ENCODE measurements around the gene IFT74.

IFT74 gene

GRCh38 chr9:27053369-27054022 lies 97.3 kb downstream of the IFT74 start:
- no peaks in the 10 kb centered on the region for H3K36me3 ChIP-seq (ENCODE audit: control insufficient read depth, insufficient read depth, low read length)
- no peaks in the 10 kb centered on the region for H3K27me3 ChIP-seq (ENCODE audit: control insufficient read depth, insufficient read depth, low read length)
- H3K4me3 ChIP-seq (ENCODE audit: low read length), result no peak overlapping the region
- no peak overlapping the region for H3K27ac ChIP-seq (ENCODE audit: low read depth, low read length)
- no peak overlapping the region for H3K9ac ChIP-seq (ENCODE audit: low read length)
- no peaks in the 10 kb centered on the region for H3K4me1 ChIP-seq (ENCODE audit: control insufficient read depth, insufficient read depth, low read length)

GRCh38 chr9:27054125-27054524 lies 97.9 kb downstream of the IFT74 start:
- no peaks in the 10 kb centered on the region for H3K4me1 ChIP-seq (ENCODE audit: control insufficient read depth, insufficient read depth, low read length)
- H3K36me3 ChIP-seq (ENCODE audit: control insufficient read depth, insufficient read depth, low read length), result no peaks in the 10 kb centered on the region
- no peak overlapping the region for H3K27ac ChIP-seq (ENCODE audit: low read depth, low read length)
- H3K4me3 ChIP-seq (ENCODE audit: low read length), result no peak overlapping the region
- H3K9ac ChIP-seq (ENCODE audit: low read length), result no peak overlapping the region
- H3K27me3 ChIP-seq (ENCODE audit: control insufficient read depth, insufficient read depth, low read length), result no peaks in the 10 kb centered on the region

GRCh38 chr9:27054841-27055240 lies 98.6 kb downstream of the IFT74 start:
- Histone ChIP-seq H3K4me3 (ENCODE audit: low read length) (no peak overlapping the region), H3K36me3 (ENCODE audit: control insufficient read depth, insufficient read depth, low read length) (no peaks in the 10 kb centered on the region), H3K4me1 (ENCODE audit: control insufficient read depth, insufficient read depth, low read length) (no peaks in the 10 kb centered on the region), H3K9ac (ENCODE audit: low read length) (no peak overlapping the region), H3K27me3 (ENCODE audit: control insufficient read depth, insufficient read depth, low read length) (no peaks in the 10 kb centered on the region), H3K27ac (ENCODE audit: low read depth, low read length) (no peak overlapping the region)

- H3K4me3 ChIP-seq (ENCODE audit: low read length), result no peak overlapping the region
- H3K27me3 ChIP-seq (ENCODE audit: control insufficient read depth, insufficient read depth, low read length), result no peaks in the 10 kb centered on the region
- H3K27ac ChIP-seq (ENCODE audit: low read depth, low read length), result no peak overlapping the region
- H3K36me3 ChIP-seq (ENCODE audit: control insufficient read depth, insufficient read depth, low read length), result no peaks in the 10 kb centered on the region
- no peak overlapping the region for H3K9ac ChIP-seq (ENCODE audit: low read length)
- no peaks in the 10 kb centered on the region for H3K4me1 ChIP-seq (ENCODE audit: control insufficient read depth, insufficient read depth, low read length)
Measured at GRCh38 chr9:27059412-27059811, 103.2 kb downstream of the IFT74 start.

GRCh38 chr9:27059907-27060306 lies 103.7 kb downstream of the IFT74 start:
- Histone ChIP-seq H3K27ac (ENCODE audit: low read depth, low read length) (no peak overlapping the region), H3K27me3 (ENCODE audit: control insufficient read depth, insufficient read depth, low read length) (no peaks in the 10 kb centered on the region), H3K4me1 (ENCODE audit: control insufficient read depth, insufficient read depth, low read length) (no peaks in the 10 kb centered on the region), H3K4me3 (ENCODE audit: low read length) (no peak overlapping the region), H3K36me3 (ENCODE audit: control insufficient read depth, insufficient read depth, low read length) (no peaks in the 10 kb centered on the region), H3K9ac (ENCODE audit: low read length) (no peak overlapping the region)

GRCh38 chr9:27065288-27065687 lies 109.1 kb downstream of the IFT74 start:
- no peaks in the 10 kb centered on the region for H3K36me3 ChIP-seq (ENCODE audit: control insufficient read depth, insufficient read depth, low read length)
- no peak overlapping the region for H3K4me3 ChIP-seq (ENCODE audit: low read length)

GRCh38 chr9:27073841-27074728 lies 117.9 kb downstream of the IFT74 start:
- no peak overlapping the region for H3K4me3 ChIP-seq (ENCODE audit: low read length)
- H3K36me3 ChIP-seq (ENCODE audit: control insufficient read depth, insufficient read depth, low read length), result no peaks in the 10 kb centered on the region
- no peak overlapping the region for H3K9ac ChIP-seq (ENCODE audit: low read length)
- H3K27me3 ChIP-seq (ENCODE audit: control insufficient read depth, insufficient read depth, low read length), result no peaks in the 10 kb centered on the region
- no peak overlapping the region for H3K27ac ChIP-seq (ENCODE audit: low read depth, low read length)
- H3K4me1 ChIP-seq (ENCODE audit: control insufficient read depth, insufficient read depth, low read length), result no peaks in the 10 kb centered on the region

More at GRCh38 chr9:27065288-27065687, 109.1 kb downstream of the IFT74 start:
- Histone ChIP-seq H3K4me1 (ENCODE audit: control insufficient read depth, insufficient read depth, low read length) (no peaks in the 10 kb centered on the region), H3K27ac (ENCODE audit: low read depth, low read length) (no peak overlapping the region), H3K9ac (ENCODE audit: low read length) (no peak overlapping the region), H3K27me3 (ENCODE audit: control insufficient read depth, insufficient read depth, low read length) (no peaks in the 10 kb centered on the region)

- Histone ChIP-seq H3K4me3 (ENCODE audit: low read length) (no peak overlapping the region), H3K36me3 (ENCODE audit: control insufficient read depth, insufficient read depth, low read length) (no peaks in the 10 kb centered on the region), H3K27ac (ENCODE audit: low read depth, low read length) (no peak overlapping the region), H3K9ac (ENCODE audit: low read length) (no peak overlapping the region), H3K27me3 (ENCODE audit: control insufficient read depth, insufficient read depth, low read length) (no peaks in the 10 kb centered on the region), H3K4me1 (ENCODE audit: control insufficient read depth, insufficient read depth, low read length) (no peaks in the 10 kb centered on the region)
Measured at GRCh38 chr9:27078685-27079084, 122.5 kb downstream of the IFT74 start.

GRCh38 chr9:27085456-27085855 lies 129.2 kb downstream of the IFT74 start:
- H3K4me1 ChIP-seq (ENCODE audit: control insufficient read depth, insufficient read depth, low read length), result no peaks in the 10 kb centered on the region
- no peaks in the 10 kb centered on the region for H3K27me3 ChIP-seq (ENCODE audit: control insufficient read depth, insufficient read depth, low read length)
- H3K4me3 ChIP-seq (ENCODE audit: low read length), result no peak overlapping the region
- no peak overlapping the region for H3K9ac ChIP-seq (ENCODE audit: low read length)
- no peaks in the 10 kb centered on the region for H3K36me3 ChIP-seq (ENCODE audit: control insufficient read depth, insufficient read depth, low read length)
- H3K27ac ChIP-seq (ENCODE audit: low read depth, low read length), result no peak overlapping the region

- no peaks in the 10 kb centered on the region for H3K27me3 ChIP-seq (ENCODE audit: control insufficient read depth, insufficient read depth, low read length)
- no peaks in the 10 kb centered on the region for H3K4me1 ChIP-seq (ENCODE audit: control insufficient read depth, insufficient read depth, low read length)
- peak overlapping the region; percentile 34 for H3K27ac ChIP-seq (ENCODE audit: low read depth, low read length)
Measured at GRCh38 chr9:27086818-27087680, 130.8 kb downstream of the IFT74 start.

GRCh38 chr9:27088981-27089380 lies 132.8 kb downstream of the IFT74 start:
- no peaks in the 10 kb centered on the region for H3K4me1 ChIP-seq (ENCODE audit: control insufficient read depth, insufficient read depth, low read length)
- no peaks in the 10 kb centered on the region for H3K36me3 ChIP-seq (ENCODE audit: control insufficient read depth, insufficient read depth, low read length)
- no peak overlapping the region for H3K4me3 ChIP-seq (ENCODE audit: low read length)
- H3K27me3 ChIP-seq (ENCODE audit: control insufficient read depth, insufficient read depth, low read length), result no peaks in the 10 kb centered on the region
- H3K27ac ChIP-seq (ENCODE audit: low read depth, low read length), result no peak overlapping the region
- no peak overlapping the region for H3K9ac ChIP-seq (ENCODE audit: low read length)

More at GRCh38 chr9:27086818-27087680, 130.8 kb downstream of the IFT74 start:
- Histone ChIP-seq H3K36me3 (ENCODE audit: control insufficient read depth, insufficient read depth, low read length) (no peaks in the 10 kb centered on the region), H3K9ac (ENCODE audit: low read length) (no peak overlapping the region), H3K4me3 (ENCODE audit: low read length) (no peak overlapping the region)

GRCh38 chr9:27089706-27090105 lies 133.5 kb downstream of the IFT74 start:
- H3K36me3 ChIP-seq (ENCODE audit: control insufficient read depth, insufficient read depth, low read length), result no peaks in the 10 kb centered on the region
- H3K27ac ChIP-seq (ENCODE audit: low read depth, low read length), result no peak overlapping the region
- no peaks in the 10 kb centered on the region for H3K27me3 ChIP-seq (ENCODE audit: control insufficient read depth, insufficient read depth, low read length)
- no peak overlapping the region for H3K4me3 ChIP-seq (ENCODE audit: low read length)
- H3K4me1 ChIP-seq (ENCODE audit: control insufficient read depth, insufficient read depth, low read length), result no peaks in the 10 kb centered on the region
- H3K9ac ChIP-seq (ENCODE audit: low read length), result no peak overlapping the region
